IMR-90 (cell line): ENCODE measurements around the gene USP17L18. TPM values are rescaled to one million over a fixed set of nuclear protein-coding genes. Genes with fewer than 3 reads are reported as not detected.
"Not testable (repeated sequence)": the region's sequence is repeated elsewhere in the genome, so short reads cannot be mapped to it uniquely, and the experiment has no call there.

Experiments
- ATAC-seq: fragments of 200-7000 bp; cut with Tn5 transposase; 2 replicates; pipeline ENCODE4 v1.9.1; 2020; ENCODE audit warnings: low read depth, mild to moderate bottlenecking, moderate library complexity
- BruUV-seq: library from RNA; stranded (reverse); fragments of 400-500 nt; replicated peaks from 2 replicates; lab custom pipeline; 2021; lab: Mats Ljungman, UMichigan
- CTCF ChIA-PET: fragments of 300-600 bp; formaldehyde crosslinking; extraction: SDS; loops from one replicate; lab custom pipeline; 2021; ENCODE audit warnings: antibody characterized with exemption; lab: Yijun Ruan, JAX
- POLR2A ChIA-PET: fragments of 300-600 bp; sonication (Branson Sonifier 250); formaldehyde crosslinking; loops from one replicate; lab custom pipeline; 2022; ENCODE audit warnings: antibody characterized with exemption; ENCODE audit not compliant: unreplicated experiment; lab: Charles Lee
- DNase-seq: peaks from one replicate; pipeline ENCODE4 v3.0.0; 2013
- H2AFZ ChIP-seq: replicated peaks from 2 replicates; pipeline ENCODE3; 2013; ENCODE audit warnings: low read length, mild to moderate bottlenecking; ENCODE audit not compliant: poor library complexity
- H2AK5ac ChIP-seq: 2 replicates; pipeline ENCODE4 v1.6.1; 2013; ENCODE audit warnings: low read depth, low read length, inconsistent platforms
- H2AK9ac ChIP-seq: replicated peaks from 2 replicates; pipeline ENCODE3; 2013; ENCODE audit warnings: mild to moderate bottlenecking, low read depth, low read length, moderate library complexity; ENCODE audit not compliant: poor library complexity
- H2BK120ac ChIP-seq: 2 replicates; pipeline ENCODE4 v1.6.1; 2013; ENCODE audit warnings: low read depth, low read length, inconsistent platforms
- H2BK15ac ChIP-seq: 3 replicates; pipeline ENCODE4 v1.6.1; 2013; ENCODE audit warnings: low read depth, low read length, inconsistent platforms
- H2BK20ac ChIP-seq: 2 replicates; pipeline ENCODE4 v1.6.1; 2013; ENCODE audit warnings: low read depth, mild to moderate bottlenecking, inconsistent platforms, low read length, moderate library complexity
- H2BK5ac ChIP-seq: 2 replicates; pipeline ENCODE4 v1.6.1; 2013; ENCODE audit warnings: mild to moderate bottlenecking, low read depth, low read length, inconsistent platforms; ENCODE audit not compliant: poor library complexity, severe bottlenecking
- H3K14ac ChIP-seq: replicated peaks from 2 replicates; pipeline ENCODE4 v1.6.1; 2013; ENCODE audit warnings: low read depth, low read length, inconsistent platforms
- H3K18ac ChIP-seq: 2 replicates; pipeline ENCODE4 v1.6.1; 2013; ENCODE audit warnings: low read depth, low read length, control low read depth
- H3K23ac ChIP-seq: 2 replicates; pipeline ENCODE4 v1.6.1; 2013; ENCODE audit warnings: low read depth, low read length, inconsistent platforms
- H3K27ac ChIP-seq: 2 replicates; pipeline ENCODE4 v1.5.1; 2013; ENCODE audit warnings: mild to moderate bottlenecking, control low read depth, low read length; ENCODE audit not compliant: insufficient read depth
- H3K27me3 ChIP-seq: 2 replicates; pipeline ENCODE4 v1.6.1; 2013; ENCODE audit warnings: low read length; ENCODE audit not compliant: control insufficient read depth, insufficient read depth
- H3K36me3 ChIP-seq: 2 replicates; pipeline ENCODE4 v1.6.1; 2013; ENCODE audit warnings: low read length, mixed read lengths; ENCODE audit not compliant: control insufficient read depth, insufficient read depth
- H3K4ac ChIP-seq: 2 replicates; pipeline ENCODE4 v1.6.1; 2013; ENCODE audit warnings: low read depth, low read length, inconsistent platforms
- H3K4me1 ChIP-seq: 2 replicates; pipeline ENCODE4 v1.6.1; 2013; ENCODE audit warnings: low read length, mixed read lengths; ENCODE audit not compliant: control insufficient read depth, insufficient read depth
- H3K4me2 ChIP-seq: 2 replicates; pipeline ENCODE4 v1.6.1; 2013; ENCODE audit warnings: low read depth, mild to moderate bottlenecking, control low read depth, low read length, moderate library complexity
- H3K4me3 ChIP-seq: 2 replicates; pipeline ENCODE4 v1.5.1; 2013; ENCODE audit warnings: low read depth, mild to moderate bottlenecking, control low read depth, low read length, moderate library complexity; ENCODE audit not compliant: insufficient read depth
- H3K56ac ChIP-seq: 2 replicates; pipeline ENCODE4 v1.6.1; 2013; ENCODE audit warnings: low read length, inconsistent platforms; ENCODE audit not compliant: insufficient read depth; ENCODE audit errors: extremely low read depth
- H3K79me1 ChIP-seq, 2 experiments: 2 replicates each; pipeline ENCODE4 v1.6.1; 2013; ENCODE audit warnings: low read length in 2 of 2, inconsistent platforms in 1 of 2, low read depth in 1 of 2
- H3K9ac ChIP-seq: 2 replicates; pipeline ENCODE4 v1.6.1; 2013; ENCODE audit warnings: low read depth, low read length, control low read depth
- H3K9me1 ChIP-seq: 2 replicates; pipeline ENCODE4 v1.6.1; 2013; ENCODE audit warnings: low read length, inconsistent platforms; ENCODE audit not compliant: insufficient read depth
- H3K9me3 ChIP-seq: 2 replicates; pipeline ENCODE4 v1.6.1; 2013; ENCODE audit warnings: low read length; ENCODE audit not compliant: control insufficient read depth, insufficient read depth
- H4K20me1 ChIP-seq: 2 replicates; pipeline ENCODE4 v1.6.1; 2013; ENCODE audit warnings: low read length, inconsistent platforms; ENCODE audit not compliant: insufficient read depth
- H4K5ac ChIP-seq: 2 replicates; pipeline ENCODE4 v1.6.1; 2013; ENCODE audit warnings: mild to moderate bottlenecking, low read depth, low read length, control low read depth
- H4K8ac ChIP-seq, 2 experiments: 2 replicates each; pipeline ENCODE4 v1.6.1; 2013; ENCODE audit warnings: low read depth in 2 of 2, low read length in 2 of 2, control low read depth in 1 of 2, inconsistent platforms in 1 of 2
- H4K91ac ChIP-seq: 2 replicates; pipeline ENCODE4 v1.6.1; 2013; ENCODE audit warnings: low read depth, low read length, inconsistent platforms; ENCODE audit not compliant: insufficient read depth
- WGBS, 2 experiments: methylation state at CpG; one replicate each; pipeline versions ENCODE4 v1.1.5 to v1.1.7; 2013; ENCODE audit warnings: missing lambda C conversion rate in 2 of 2; ENCODE audit not compliant: insufficient read length in 1 of 2; ENCODE audit errors: extremely low coverage in 2 of 2; 5-methylcytosine and 5-hydroxymethylcytosine counted together
- dilution Hi-C: fragments of 300-500 bp; cut with HindIII; formaldehyde crosslinking; loops from one replicate; pipeline ENCODE4 v1.14.3; 2018; ENCODE audit warnings: low sequenced_read_pairs; ENCODE audit not compliant: unreplicated experiment
- in situ Hi-C: fragments of 300-500 bp; cut with MboI; formaldehyde crosslinking; loops from 3 replicates; pipeline ENCODE4 v1.14.3; 2019; ENCODE audit warnings: low sequenced_read_pairs, inconsistent platforms, mixed read lengths
- intact Hi-C: fragments of 100-400 bp; cut with micrococcal nuclease; formaldehyde crosslinking; loops from 2 replicates; pipeline ENCODE4 v1.10.0; 2022
- polyA plus RNA-seq, 3 experiments: library from polyadenylated mRNA; depleted of rRNA; stranded (reverse); fragments of >200 nt; gene quantifications; 2 replicates each; pipeline ENCODE4 v1.2.3, GENCODE V29; 2012; ENCODE audit warnings: low replicate concordance in 1 of 3
- total RNA-seq: library from RNA; depleted of rRNA; stranded (reverse); fragments of >200 nt; gene quantifications from 2 replicates; pipeline ENCODE4 v1.2.3, GENCODE V29; 2012

The USP17L18 gene
- total and polyA plus RNA-seq, 2 of the 4 experiments (the other 2 are of a cell fraction), result not detected

DNA sequence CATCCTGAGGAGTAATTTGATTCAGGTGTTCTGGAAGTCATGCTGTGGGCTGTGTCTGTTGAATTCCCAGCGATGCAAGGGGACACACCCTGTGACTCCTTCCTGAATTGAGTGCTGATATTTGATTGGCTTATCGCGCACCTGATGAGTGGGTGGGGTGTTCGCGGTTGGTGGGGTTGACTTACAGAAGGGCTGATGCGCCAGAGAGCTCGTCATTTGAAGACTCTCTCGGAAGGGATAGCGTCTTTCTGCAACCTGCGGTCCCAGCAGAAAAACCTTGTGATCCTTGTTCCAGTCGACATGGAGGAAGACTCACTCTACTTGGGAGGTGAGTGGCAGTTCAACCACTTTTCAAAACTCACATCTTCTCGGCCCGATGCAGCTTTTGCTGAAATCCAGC is 28.6 kb upstream of the USP17L18 start, which contains the start of gene USP17L12:
Gene USP17L12 (plus strand): TSS at position 301 of the 400 bp plus-strand sequence. CDS start 0 bp downstream, at position 301.
- H3K4ac ChIP-seq, H4K5ac ChIP-seq, H3K9me1 ChIP-seq, H3K4me3 ChIP-seq, H2AK9ac ChIP-seq, H3K18ac ChIP-seq, H2AFZ ChIP-seq, H3K9me3 ChIP-seq, H3K36me3 ChIP-seq, ATAC-seq, H3K4me1 ChIP-seq, H4K20me1 ChIP-seq, H3K9ac ChIP-seq, H4K91ac ChIP-seq, H3K27me3 ChIP-seq, H3K56ac ChIP-seq, H2BK15ac ChIP-seq, in situ Hi-C loops, H3K14ac ChIP-seq, BruUV-seq, H3K79me1 ChIP-seq, H3K4me2 ChIP-seq, H3K23ac ChIP-seq, dilution Hi-C loops, intact Hi-C loops, DNase-seq, H2BK120ac ChIP-seq, POLR2A ChIA-PET, H2BK5ac ChIP-seq, H4K8ac ChIP-seq, H2BK20ac ChIP-seq, CTCF ChIA-PET, H2AK5ac ChIP-seq, H3K27ac ChIP-seq: not testable (repeated sequence)
- no CpG with 5 or more reads among the region's 13 CpGs for WGBS, 2 experiments

DNA sequence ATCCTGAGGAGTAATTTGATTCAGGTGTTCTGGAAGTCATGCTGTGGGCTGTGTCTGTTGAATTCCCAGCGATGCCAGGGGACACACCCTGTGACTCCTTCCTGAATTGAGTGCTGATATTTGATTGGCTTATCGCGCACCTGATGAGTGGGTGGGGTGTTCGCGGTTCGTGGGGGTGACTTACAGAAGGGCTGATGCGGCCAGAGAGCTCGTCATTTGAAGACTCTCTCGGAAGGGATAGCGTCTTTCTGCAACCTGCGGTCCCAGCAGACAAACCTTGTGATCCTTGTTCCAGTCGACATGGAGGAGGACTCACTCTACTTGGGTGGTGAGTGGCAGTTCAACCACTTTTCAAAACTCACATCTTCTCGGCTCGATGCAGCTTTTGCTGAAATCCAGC is 23.8 kb upstream of the USP17L18 start, which contains the start of gene USP17L13:
Gene USP17L13 (plus strand): TSS at position 301 of the 400 bp plus-strand sequence. CDS start 0 bp downstream, at position 301.
- H3K9ac ChIP-seq, H3K4ac ChIP-seq, H3K9me3 ChIP-seq, H3K27me3 ChIP-seq, H3K36me3 ChIP-seq, H3K4me3 ChIP-seq, H3K56ac ChIP-seq, H2BK15ac ChIP-seq, H2BK120ac ChIP-seq, H2AK9ac ChIP-seq, H2BK20ac ChIP-seq, ATAC-seq, BruUV-seq, H4K8ac ChIP-seq, H2AK5ac ChIP-seq, H3K4me2 ChIP-seq, in situ Hi-C loops, H4K20me1 ChIP-seq, H4K5ac ChIP-seq, H3K9me1 ChIP-seq, H3K79me1 ChIP-seq, POLR2A ChIA-PET, intact Hi-C loops, H3K4me1 ChIP-seq, H2BK5ac ChIP-seq, H3K14ac ChIP-seq, DNase-seq, H3K18ac ChIP-seq, H2AFZ ChIP-seq, CTCF ChIA-PET, H4K91ac ChIP-seq, H3K23ac ChIP-seq, dilution Hi-C loops, H3K27ac ChIP-seq: not testable (repeated sequence)
- WGBS, 2 experiments, result no CpG with 5 or more reads among the region's 14 CpGs
